Activated naive CD4-positive, alpha-beta T cell treated with Interleukin-2 at 50 U/mL for 16 hours (primary cell): ENCODE results near the gene STYK1.

Experiments used
- DNase-seq: peaks from one replicate; pipeline ENCODE4 v3.0.0-alpha.2; 2020

The STYK1 gene, protein sequence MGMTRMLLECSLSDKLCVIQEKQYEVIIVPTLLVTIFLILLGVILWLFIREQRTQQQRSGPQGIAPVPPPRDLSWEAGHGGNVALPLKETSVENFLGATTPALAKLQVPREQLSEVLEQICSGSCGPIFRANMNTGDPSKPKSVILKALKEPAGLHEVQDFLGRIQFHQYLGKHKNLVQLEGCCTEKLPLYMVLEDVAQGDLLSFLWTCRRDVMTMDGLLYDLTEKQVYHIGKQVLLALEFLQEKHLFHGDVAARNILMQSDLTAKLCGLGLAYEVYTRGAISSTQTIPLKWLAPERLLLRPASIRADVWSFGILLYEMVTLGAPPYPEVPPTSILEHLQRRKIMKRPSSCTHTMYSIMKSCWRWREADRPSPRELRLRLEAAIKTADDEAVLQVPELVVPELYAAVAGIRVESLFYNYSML

DNA sequence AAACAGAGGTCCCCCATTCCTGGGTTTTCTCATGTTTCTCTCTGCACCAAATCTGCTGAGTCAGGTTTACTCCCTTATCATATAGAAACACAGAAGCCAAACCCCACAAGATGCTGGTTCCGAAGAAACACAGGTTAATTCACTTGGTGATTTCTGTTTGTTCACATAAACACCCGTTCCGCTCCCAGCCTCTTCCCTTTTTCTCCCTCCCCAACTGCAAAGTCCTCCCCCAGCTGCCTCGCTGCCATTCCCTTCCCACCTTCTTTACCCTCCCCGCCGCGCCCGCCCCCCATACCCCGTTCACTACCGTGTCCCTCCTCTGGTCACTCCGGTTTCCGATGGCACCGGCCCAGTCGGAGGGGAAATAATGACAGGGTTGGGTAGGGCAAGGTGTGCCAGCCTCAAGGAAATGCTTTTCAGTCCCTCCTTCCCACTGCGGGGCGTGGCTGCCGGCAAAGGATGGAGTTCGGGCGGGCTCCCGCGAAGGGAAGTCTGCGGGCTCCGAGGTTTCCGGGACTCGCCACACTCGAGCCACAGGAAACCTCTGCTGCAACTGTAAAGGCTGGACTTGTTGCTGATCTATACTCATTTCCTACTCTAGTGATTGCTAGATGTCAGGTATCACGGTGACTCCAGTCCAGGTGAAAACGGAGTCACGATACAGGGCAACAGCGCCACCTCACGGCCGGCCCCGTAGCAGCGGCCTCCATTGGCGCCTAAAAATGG is at the start of gene STYK1:
Gene STYK1, minus strand, starts transcription at position 394 of the 726 bp plus-strand sequence. CDS start 39,434 bp downstream, outside the sequence.
- peak; percentile 67 for DNase-seq

DNA sequence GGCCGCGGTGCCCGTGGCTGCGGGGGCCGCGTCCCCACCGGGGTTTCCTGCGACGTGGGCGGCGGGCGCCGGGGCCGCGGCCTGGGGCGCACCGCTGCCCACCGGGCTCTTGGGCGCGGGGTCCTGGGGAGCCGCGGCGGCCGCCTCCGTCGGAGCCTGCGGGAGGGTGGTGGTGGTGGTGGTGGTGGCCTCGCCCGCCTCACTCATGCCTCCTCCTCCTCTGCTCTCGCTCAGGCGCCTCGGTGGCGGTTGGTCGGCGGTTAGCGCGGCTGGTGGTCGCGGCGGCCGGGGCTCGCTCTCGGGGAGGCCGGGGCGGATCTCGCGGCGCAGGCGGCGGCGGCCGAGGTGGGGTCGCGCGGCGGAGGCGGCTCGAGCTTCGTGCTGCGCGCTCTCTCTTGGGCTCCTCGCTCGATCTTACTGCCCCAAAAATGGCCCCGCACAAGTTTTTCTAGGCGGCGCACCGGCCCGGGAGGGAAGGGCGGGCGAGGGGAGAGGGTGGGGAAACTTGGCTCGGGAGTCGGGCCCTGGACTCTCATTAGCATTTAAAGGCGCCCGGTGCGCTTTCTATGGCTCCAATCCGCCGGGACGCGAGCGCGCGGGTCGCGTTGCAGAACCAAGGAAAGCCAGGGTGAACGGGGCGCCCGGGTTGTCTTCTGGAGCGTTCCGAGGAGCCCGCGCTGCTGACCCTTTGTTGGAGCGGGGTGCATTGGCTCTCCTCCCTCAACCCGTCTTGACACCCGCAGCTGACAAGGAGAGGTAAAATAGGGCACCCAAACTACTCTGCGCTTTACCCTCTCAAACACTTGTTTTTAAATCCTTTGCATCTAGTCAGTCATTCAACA is 49.3 kb upstream of the STYK1 start, which contains the start of gene YBX3:
Gene YBX3, minus strand, starts transcription at position 419 of the 842 bp plus-strand sequence. Its CDS starts 212 bp downstream, at position 207.
- DNase-seq, result peak; percentile 24

DNA sequence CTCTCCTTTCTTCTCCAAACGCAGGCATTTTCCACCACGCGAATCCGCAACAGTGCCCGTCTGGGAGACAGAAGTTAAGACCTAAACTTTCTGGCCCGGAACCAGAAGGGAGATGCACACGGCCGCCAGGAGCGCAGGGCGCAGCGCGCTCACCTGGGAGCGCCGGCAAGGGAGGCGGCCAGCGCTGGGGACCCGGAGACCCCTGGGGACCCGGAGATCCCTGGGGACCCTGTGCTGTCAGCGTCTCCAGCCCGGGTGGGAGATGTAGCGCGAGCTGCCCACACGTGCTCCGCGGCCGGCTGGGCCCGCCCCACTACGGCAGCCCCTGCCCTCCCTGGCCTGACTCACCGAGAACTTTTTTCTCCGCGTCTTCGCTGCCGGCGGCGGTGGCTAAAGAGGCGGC is 48.7 kb upstream of the STYK1 start:
- DNase-seq, result peak; percentile 52

DNA sequence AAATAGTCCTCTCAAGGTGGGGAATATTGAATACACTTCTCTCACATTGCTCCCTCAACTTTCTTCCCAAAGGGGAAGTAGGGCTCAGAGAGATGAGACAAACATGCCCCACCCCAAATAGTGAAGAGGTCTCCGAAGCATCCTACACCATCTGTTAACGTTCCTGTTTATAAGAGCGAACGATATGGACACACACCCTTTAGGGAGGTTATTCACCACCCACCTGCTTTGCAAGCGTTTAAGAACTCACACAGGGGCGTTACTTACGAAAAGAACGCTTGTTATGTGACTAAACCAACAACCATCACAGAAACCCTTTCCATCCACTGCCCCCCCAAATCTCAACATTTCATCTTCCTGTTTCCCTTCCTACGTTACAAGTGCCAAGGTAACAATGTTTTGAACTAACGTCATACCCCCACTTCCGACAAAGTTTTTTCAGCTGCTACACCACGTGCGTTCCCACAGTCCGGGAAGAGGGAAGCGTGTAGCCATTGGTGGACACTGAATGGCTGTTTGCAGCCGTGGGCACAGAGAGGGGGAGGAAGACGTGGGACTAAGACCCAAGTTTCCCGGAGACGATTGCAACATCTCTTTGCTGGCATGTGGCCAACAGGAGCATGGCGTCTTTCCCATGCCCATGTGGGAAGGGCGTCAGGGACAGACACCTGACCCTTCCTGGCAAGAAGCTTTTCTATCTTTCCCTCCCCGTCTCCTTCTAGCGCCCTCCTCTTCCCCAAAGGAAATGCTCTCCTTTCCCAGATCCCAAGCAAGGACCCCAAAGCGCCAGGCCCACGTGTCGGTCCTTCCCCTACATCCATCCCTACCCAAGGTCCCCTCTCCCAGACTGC is 48.0 kb upstream of the STYK1 start:
- peak; percentile 38 for DNase-seq

DNA sequence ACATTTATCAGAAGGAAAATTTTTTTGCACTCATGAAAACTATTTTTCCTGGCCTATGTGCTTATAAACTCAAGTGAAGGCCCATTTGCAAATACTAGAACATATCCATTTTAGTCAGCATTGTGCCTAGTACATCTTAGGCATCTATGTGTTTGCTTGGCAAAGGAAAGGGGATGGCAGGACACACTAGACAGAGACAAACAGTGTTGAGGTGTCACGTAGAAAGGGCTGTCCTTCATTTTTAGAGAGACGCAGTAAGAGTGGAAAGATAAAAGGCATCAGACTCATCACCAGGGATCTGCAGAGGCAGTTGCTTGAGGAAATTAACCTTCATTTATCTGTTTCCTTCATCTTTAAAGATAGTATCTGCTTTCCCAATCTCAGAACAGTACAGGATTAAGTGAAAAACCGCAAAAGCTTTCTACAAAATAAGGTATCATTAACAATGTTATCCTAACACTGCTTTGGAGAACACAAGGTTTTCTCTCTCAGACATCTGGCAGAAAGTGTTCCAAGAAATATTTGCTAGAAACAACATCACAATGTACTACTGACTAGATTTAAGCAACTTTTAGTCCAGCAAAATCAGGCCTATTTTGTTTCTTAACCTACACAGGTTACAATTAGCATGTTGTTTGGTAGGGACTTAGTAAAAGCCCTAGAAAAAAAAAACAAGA is 47.3 kb upstream of the STYK1 start:
- DNase-seq, result no peak

DNA sequence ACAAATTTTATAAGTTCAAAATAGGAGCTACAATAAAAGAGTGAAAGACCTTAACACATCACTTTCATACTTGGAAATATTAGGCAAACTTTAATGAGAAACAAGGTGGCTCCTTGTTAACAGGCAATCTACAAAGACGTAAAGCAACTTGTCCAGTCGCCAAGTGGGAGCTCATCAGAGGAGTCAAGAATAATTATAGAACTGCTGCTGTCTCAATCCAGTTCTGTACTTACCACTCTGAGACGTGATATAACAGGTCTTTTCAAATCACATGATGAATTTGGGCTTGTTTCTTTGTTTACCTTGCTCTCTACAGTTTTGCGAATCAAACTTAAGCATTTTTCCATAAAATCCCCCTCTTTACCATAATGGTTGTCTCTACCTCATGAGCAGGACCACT is 45.6 kb upstream of the STYK1 start:
- DNase-seq, result no peak

DNA sequence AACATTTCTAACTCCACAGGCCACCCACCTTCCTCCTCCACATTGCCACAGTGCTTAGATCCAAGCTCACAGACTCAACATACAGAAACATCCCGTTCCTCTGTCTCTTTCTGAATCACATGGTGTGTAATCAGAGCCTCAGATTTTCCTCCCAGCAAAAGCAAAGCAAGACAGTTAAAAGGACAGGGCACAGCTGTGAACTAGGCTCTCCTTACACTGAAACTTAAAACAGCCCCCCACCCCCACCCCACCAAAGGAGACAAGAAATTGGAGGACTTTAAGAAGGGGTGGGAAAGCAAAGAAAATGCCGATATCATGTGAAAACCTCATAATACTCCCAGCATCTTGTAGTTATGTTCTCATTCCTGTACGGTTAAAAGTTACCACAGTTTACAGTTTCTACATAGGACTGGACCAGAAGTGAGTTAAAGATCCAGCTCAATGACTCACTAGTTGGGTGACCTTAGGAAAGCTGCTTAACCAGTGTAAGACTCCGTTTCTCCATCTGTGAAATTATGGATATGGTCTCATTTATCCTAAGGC is 44.5 kb upstream of the STYK1 start:
- DNase-seq, result no peak

DNA sequence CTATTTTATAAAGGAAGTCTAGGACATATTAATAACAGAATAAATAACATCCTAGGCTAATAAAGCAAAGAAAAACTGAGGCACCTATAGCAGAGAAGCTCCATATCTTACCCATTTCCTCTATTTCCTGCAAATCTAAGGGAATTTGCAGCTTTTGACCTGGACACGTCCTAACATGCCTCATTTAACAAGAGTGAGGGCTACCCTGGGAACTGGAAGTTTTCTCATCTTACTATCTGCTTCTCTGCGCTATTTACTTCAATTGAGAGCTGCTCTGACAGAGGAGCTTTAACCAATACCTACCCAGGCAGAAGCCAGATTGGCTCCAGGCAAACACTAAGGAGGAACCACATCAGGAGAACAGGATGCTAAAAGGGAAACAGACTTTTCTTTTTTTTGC is 43.6 kb upstream of the STYK1 start:
- DNase-seq, result no peak

DNA sequence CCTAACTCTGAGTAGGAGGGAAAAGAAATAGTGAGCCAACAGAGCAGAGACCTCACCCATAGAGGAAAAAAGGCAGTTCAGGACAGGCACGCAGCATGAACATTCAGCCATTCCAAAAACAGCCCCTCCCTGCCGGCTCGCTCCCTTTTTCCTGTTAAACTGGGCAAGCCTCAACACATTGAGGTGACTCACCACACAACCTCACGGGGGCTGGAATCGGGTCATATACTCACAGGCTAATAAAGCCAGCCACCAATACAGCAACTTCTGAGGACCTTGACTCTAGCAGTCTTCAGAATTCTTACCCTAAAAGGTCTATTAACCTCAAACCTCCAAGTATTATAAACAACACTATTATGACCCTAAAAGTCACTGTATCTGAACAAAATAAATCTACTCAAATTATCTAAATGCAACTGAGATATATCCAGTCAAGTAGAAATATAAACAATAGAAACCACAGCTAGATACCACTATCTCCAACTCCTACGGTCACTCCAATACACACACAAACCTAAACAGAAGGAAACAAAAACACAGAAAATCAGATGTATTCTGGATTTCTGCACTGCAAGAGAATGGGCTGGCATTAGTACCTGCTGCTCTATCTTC is 43.0 kb upstream of the STYK1 start:
- no peak for DNase-seq

DNA sequence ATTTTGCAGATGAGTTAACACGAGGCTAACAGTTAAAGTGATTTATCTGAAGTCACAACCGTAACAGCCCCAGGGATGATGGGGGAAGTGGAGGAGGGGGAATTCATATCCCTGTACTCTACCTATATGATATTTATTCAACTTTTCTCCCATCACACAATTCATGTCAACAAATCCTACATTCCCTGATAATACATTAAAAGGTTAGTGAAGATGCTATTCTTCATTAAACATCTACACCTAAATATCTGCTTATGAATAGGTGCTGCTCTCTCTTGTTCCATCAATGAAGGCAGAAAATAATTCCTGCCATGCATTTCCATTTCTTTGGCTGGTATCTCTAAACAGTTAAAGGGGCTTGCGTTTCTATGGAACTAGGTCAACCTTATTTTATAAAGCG is 42.4 kb upstream of the STYK1 start:
- no peak for DNase-seq

DNA sequence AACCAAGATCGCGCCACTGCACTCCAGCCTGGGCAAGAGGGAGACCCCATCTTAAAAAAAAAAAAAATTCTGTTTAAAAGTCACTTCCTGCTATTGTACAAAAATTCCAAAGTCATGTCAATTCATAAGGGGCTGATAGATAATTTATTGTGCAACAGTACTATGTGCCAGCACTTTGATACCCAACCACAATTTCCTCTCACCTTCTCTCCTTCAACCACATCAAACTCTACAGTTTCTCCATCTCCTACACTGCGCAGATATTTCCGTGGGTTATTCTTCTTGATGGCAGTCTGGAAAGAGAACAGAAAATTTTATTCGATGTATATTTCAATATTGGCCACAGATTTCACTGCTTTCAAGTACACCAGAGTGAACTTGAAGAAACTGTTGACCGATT is 41.6 kb upstream of the STYK1 start:
- no peak for DNase-seq

DNA sequence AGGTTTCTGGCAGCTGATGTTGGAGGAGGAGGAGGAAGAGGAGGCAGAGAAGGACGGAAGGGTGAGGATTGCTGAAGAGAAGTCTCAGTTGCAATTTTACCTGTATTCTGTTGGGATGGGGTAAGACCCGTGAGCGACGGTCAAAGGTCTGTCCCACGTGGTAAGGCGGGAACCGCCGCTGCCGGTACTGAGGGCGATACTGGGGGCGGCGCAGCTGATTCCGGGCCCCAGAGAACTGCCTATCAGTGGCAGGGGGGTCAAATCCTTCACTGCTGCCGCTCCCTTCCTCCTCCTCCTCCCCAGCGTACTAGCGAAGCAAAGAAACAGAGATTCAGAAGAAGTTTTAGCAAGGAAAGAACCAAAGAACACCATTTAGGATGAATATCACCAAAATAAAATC is 36.0 kb upstream of the STYK1 start:
- DNase-seq, result no peak

DNA sequence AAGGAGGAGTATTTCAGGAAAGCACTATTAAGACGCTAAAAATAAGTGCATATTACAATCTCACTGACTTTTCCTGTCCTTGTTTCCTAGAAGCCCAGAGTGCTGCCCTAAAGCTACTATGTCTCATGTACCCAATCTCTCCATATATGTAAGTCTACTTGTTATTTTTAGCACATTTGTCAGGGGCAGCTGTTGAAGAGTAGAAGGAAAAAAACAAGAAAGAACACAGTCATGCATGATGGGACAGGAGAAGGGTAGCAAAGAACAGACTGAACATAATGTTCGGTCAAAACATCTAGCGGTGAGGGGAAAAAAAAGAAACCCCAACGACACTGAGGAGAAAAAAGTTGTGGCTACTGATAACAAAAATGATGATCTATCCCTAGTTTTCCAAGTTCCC is 35.0 kb upstream of the STYK1 start:
- DNase-seq, result no peak

DNA sequence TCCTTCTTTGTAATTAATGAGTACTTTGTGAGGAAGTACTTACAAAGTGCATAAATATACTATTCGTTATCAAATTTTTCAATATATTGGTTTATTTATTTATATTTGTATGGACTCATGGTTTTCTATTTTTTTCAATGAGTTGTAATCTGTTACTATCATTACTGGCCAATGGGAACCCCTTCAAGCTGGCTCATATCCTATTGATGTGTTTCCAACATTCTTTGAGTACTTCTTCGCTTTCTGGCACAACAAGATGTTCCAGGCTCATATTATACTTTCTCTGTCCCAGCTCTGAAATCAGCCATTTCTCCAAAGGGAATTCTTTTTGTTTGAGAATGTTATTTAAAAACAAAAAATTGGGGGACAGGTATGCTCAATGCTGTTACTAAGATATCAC is 31.8 kb upstream of the STYK1 start:
- DNase-seq, result no peak

DNA sequence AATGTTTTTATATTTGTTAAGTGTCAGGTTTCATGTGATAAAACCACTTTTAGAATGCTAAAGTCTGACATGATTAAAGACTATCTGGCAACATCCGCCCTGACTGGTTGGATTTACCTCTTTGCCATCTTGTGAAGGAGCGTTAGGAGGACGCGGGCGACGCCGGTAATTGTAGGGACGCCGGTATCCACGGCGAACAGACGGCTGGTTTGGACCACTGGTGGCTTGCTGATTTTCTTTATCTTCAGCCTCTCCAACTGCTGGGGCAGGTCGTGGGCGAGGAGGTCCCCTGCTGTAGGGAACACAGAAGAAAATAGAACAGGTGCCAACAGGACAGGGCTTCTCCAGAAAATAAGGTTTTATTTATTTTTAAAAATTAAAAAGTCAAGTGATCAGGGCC is 28.0 kb upstream of the STYK1 start:
- no peak for DNase-seq

DNA sequence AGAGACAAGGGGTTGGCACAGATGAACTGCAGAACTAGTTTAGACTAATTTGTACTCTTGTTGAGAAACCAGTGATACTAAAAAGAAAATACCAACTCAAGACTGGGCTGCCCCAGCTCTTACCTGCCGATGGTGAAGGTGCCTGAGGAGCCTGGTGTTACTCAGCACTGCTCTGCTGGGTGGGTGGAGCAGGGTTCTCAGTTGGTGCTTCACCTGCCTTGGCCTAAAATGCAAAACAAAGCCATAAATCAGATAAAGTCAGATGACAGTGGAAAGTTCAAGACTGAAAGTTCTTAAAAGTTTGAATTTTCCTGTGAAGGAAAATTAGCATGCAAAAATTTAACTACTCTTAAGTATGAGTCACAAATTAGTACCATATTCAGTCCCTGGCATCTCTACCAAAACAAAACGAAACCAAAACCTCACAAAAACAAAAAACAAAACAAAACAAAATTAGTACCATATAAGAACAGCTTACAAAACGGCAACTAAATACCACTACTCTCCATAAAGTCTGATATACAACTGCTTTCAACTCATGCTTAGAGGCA is 27.4 kb upstream of the STYK1 start:
- peak; percentile 50 for DNase-seq

DNA sequence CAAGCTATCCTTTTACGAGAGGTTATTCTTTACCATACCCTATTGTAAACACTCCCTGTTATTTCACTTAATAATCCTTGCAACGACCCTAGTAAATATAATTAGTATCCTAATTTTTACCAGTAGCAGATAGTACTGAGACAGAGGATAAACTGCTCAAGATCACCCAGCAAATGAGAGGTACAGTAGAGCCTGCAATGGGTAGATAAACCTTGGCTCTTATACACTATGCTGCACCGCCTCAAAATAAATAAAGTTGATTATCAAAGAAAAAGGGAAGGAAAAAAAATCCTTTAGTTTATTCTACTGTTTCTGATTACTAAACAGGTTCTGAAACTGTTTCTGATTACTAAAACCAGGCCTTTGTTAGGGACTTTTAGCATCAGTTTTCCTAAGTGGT is 26.7 kb upstream of the STYK1 start:
- no peak for DNase-seq

DNA sequence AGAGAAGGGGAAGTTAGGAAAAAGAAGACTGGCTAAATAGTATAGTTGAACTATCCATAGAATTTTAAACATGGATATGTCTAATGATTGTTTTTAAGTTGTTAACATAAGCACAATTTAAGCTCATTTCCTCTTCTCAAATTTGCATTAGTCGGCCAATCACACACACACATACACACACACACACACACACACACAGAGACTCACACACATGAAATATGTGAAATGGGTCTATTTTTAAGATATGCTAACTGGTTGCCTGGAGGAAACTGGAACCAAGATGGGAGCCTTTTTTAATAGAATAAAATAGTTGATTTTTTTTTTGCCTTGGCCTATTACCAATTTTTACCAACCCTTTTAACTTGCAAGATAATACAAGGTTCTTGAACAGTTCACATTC is 24.0 kb upstream of the STYK1 start:
- no peak for DNase-seq

DNA sequence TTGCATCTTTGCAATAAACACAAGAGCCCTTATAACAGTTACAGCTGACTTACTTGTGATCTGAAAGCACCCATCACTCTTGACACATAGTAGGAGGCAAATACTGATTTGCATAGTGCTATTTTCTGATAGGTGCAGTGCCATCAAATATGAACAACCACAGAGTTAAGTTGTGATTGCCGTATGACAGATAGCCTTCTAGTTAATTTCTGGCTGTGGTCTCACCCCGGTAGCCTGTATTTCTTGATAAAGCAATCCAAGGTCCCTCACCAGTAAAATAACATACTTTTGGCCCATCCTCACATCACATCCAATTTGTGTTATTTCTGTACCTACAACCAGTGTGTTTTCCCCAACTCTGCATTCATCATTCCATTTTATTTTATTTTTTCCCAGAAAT is 23.3 kb upstream of the STYK1 start:
- no peak for DNase-seq

DNA sequence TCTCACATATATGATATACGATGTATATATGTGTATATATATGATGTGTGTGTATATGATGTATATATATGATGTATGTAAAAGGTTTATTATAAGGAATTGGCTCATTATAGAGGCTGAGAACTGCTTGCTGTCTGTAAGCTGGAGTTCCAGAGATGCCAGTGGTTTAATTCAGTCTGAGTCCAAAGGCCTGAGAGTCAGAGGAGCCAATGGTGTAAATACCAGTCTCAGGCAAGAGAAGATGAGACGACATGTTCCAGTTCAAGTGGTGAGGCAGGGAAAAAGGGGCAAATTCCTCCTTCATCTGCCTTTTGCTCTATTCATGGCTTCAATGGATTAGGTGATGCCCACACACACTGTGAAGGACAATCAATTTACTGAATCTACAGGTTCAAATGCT is 17.1 kb upstream of the STYK1 start:
- no peak for DNase-seq

DNA sequence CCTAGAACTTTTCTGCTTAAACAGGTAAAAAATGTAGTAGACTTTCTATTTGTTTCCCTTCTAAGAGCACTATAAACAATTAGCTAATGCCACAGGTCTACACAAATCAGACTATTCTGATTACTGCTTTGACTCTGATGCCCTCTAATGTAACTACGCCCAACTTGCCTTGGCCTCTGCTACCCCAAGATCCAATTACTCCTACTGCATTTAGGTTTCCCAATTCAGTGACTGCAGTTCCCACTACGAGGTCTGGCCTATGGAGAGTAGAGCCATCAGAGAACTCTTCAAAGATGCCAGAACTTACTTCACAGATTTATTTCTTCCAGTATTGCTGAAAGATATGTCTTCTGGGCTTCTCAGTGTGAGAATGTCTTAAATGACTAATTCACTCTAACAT is 15.3 kb upstream of the STYK1 start:
- no peak for DNase-seq
